Liver (tissue), 3 donors: ENCODE results near the gene PADI3.

Experiments used
- TAF1 ChIP-seq: conservative IDR thresholded peaks from 2 replicates; pipeline ENCODE4 v1.6.1; 2016; ENCODE audit warnings: antibody characterized with exemption, mild to moderate bottlenecking
- TF ChIP-seq, protein P1 (sequence below): fragments of 150-350 bp; IDR thresholded peaks from 2 replicates; pipeline ENCODE4 v1.5.1; 2017; ENCODE audit warnings: improper control_type of control experiment, low read depth, low read length; ENCODE audit not compliant: missing input control
- TF ChIP-seq, protein P2 (sequence below): IDR thresholded peaks from 2 replicates; pipeline ENCODE4 v1.6.1; 2016; ENCODE audit warnings: antibody characterized with exemption
- TF ChIP-seq, protein P3 (sequence below): IDR thresholded peaks from 2 replicates; pipeline ENCODE4 v1.6.1; 2016; ENCODE audit warnings: antibody characterized with exemption
- donor health status: healthy.
- donor health status: healthy.

DNA sequence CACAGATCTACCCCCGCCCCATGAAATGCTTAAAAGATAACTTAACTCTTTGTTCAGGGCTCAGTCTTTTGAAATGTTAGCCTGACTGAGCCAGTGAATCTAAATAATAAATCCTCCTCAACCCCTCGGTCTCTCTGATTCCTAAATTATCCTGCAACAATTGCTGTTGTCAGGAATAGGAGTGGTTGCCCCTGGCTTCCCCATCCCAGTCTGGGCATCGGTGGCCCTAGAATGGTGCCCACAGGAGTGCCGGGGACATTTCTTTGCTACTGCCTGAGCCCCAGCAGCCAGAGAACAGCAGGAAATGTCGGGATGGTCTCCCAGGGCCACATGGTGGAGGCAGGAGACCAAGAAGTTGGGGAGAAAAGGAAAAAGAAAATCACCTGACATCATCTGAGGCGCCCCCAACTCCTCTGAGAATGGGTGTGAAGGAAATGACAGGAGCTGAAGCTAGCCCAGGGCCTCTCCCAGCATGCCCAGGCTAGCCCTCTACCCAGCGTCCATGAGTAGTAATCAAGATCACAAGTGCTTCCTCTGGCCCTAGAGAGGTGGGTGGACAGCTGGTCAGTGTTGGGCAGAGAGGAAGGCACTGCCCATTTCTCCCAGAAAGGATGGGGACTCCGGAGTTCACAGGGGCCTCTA, 60.6 kb downstream of the PADI3 start:
- TF ChIP-seq, protein P1, sequence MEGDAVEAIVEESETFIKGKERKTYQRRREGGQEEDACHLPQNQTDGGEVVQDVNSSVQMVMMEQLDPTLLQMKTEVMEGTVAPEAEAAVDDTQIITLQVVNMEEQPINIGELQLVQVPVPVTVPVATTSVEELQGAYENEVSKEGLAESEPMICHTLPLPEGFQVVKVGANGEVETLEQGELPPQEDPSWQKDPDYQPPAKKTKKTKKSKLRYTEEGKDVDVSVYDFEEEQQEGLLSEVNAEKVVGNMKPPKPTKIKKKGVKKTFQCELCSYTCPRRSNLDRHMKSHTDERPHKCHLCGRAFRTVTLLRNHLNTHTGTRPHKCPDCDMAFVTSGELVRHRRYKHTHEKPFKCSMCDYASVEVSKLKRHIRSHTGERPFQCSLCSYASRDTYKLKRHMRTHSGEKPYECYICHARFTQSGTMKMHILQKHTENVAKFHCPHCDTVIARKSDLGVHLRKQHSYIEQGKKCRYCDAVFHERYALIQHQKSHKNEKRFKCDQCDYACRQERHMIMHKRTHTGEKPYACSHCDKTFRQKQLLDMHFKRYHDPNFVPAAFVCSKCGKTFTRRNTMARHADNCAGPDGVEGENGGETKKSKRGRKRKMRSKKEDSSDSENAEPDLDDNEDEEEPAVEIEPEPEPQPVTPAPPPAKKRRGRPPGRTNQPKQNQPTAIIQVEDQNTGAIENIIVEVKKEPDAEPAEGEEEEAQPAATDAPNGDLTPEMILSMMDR: no peak
- TF ChIP-seq, protein P2, sequence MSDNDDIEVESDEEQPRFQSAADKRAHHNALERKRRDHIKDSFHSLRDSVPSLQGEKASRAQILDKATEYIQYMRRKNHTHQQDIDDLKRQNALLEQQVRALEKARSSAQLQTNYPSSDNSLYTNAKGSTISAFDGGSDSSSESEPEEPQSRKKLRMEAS: no peak
- TF ChIP-seq, protein P3, sequence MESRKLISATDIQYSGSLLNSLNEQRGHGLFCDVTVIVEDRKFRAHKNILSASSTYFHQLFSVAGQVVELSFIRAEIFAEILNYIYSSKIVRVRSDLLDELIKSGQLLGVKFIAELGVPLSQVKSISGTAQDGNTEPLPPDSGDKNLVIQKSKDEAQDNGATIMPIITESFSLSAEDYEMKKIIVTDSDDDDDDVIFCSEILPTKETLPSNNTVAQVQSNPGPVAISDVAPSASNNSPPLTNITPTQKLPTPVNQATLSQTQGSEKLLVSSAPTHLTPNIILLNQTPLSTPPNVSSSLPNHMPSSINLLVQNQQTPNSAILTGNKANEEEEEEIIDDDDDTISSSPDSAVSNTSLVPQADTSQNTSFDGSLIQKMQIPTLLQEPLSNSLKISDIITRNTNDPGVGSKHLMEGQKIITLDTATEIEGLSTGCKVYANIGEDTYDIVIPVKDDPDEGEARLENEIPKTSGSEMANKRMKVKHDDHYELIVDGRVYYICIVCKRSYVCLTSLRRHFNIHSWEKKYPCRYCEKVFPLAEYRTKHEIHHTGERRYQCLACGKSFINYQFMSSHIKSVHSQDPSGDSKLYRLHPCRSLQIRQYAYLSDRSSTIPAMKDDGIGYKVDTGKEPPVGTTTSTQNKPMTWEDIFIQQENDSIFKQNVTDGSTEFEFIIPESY: no peak
- TF ChIP-seq TAF1: no peak
